ENCODE results near the gene WSCD1. TPM values are rescaled to one million over a fixed set of nuclear protein-coding genes. Genes with fewer than 3 reads are reported as not detected.

WSCD1 gene
- total RNA-seq, 2 experiments from 2014 or later, result not detected

- no peaks in the 10 kb centered on the region for H3K9me3 Mint-ChIP-seq
- CTCF ChIA-PET, result no interaction called here
- H3K4me1 Mint-ChIP-seq, result no peaks in the 10 kb centered on the region
- H3K36me3 Mint-ChIP-seq (ENCODE audit: low read depth), result no peaks in the 10 kb centered on the region
- DNase-seq, result no peak
- no peak overlapping the region for H3K4me3 Mint-ChIP-seq
- peaks cover 5% of the 10 kb centered on the region for H3K27me3 Mint-ChIP-seq
- POLR2A ChIA-PET, result no interaction called here
- no peak overlapping the region for H3K27ac Mint-ChIP-seq
Observed at GRCh38 chr17:6046431-6046830, 23.7 kb upstream of the WSCD1 start.

GRCh38 chr17:6046931-6047330 is 23.2 kb upstream of the WSCD1 start:
- no peaks in the 10 kb centered on the region for H3K36me3 Mint-ChIP-seq (ENCODE audit: low read depth)
- no peaks in the 10 kb centered on the region for H3K4me1 Mint-ChIP-seq
- no peak overlapping the region for H3K4me3 Mint-ChIP-seq
- ChIA-PET POLR2A (no interaction called here), CTCF (no interaction called here)
- DNase-seq, result no peak
- H3K27ac Mint-ChIP-seq, result no peak overlapping the region
- H3K9me3 Mint-ChIP-seq, result no peaks in the 10 kb centered on the region
- H3K27me3 Mint-ChIP-seq, result peaks cover 5% of the 10 kb centered on the region

GRCh38 chr17:6047966-6048365 is 22.2 kb upstream of the WSCD1 start:
- ChIA-PET POLR2A (no interaction called here), CTCF (no interaction called here)
- Mint-ChIP-seq H3K27ac (no peak overlapping the region), H3K4me3 (no peak overlapping the region), H3K27me3 (peaks cover 9% of the 10 kb centered on the region), H3K9me3 (no peaks in the 10 kb centered on the region), H3K36me3 (ENCODE audit: low read depth) (no peaks in the 10 kb centered on the region), H3K4me1 (no peaks in the 10 kb centered on the region)
- no peak for DNase-seq

- H3K9me3 Mint-ChIP-seq, result no peaks in the 10 kb centered on the region
- no peaks in the 10 kb centered on the region for H3K4me1 Mint-ChIP-seq
- POLR2A ChIA-PET, result no interaction called here
- peaks cover 7% of the 10 kb centered on the region for H3K27me3 Mint-ChIP-seq
- DNase-seq, result no peak
- no peak overlapping the region for H3K27ac Mint-ChIP-seq
- H3K4me3 Mint-ChIP-seq, result no peak overlapping the region
- H3K36me3 Mint-ChIP-seq (ENCODE audit: low read depth), result no peaks in the 10 kb centered on the region
- CTCF ChIA-PET, result no interaction called here
Observed at GRCh38 chr17:6048486-6048885, 21.7 kb upstream of the WSCD1 start.

GRCh38 chr17:6052926-6053325 is 17.3 kb upstream of the WSCD1 start:
- no peaks in the 10 kb centered on the region for H3K4me1 Mint-ChIP-seq
- no peak overlapping the region for H3K4me3 Mint-ChIP-seq
- CTCF ChIA-PET, result no interaction called here

GRCh38 chr17:6054372-6054771 is 15.8 kb upstream of the WSCD1 start:
- H3K4me3 Mint-ChIP-seq, result no peak overlapping the region
- DNase-seq, result no peak
- ChIA-PET CTCF (no interaction called here), POLR2A (no interaction called here)
- no peaks in the 10 kb centered on the region for H3K4me1 Mint-ChIP-seq
- H3K27me3 Mint-ChIP-seq, result peaks cover 7% of the 10 kb centered on the region
- H3K36me3 Mint-ChIP-seq (ENCODE audit: low read depth), result no peaks in the 10 kb centered on the region
- no peak overlapping the region for H3K27ac Mint-ChIP-seq
- no peaks in the 10 kb centered on the region for H3K9me3 Mint-ChIP-seq

More at GRCh38 chr17:6052926-6053325, 17.3 kb upstream of the WSCD1 start:
- DNase-seq, result no peak
- POLR2A ChIA-PET, result no interaction called here
- Mint-ChIP-seq H3K9me3 (no peaks in the 10 kb centered on the region), H3K36me3 (ENCODE audit: low read depth) (no peaks in the 10 kb centered on the region), H3K27ac (no peak overlapping the region), H3K27me3 (peaks cover 7% of the 10 kb centered on the region)

- Mint-ChIP-seq H3K27me3 (peaks cover 5% of the 10 kb centered on the region), H3K36me3 (ENCODE audit: low read depth) (no peaks in the 10 kb centered on the region), H3K4me1 (no peaks in the 10 kb centered on the region), H3K4me3 (no peak overlapping the region), H3K9me3 (no peaks in the 10 kb centered on the region), H3K27ac (no peak overlapping the region)
- POLR2A ChIA-PET, result no interaction called here
- DNase-seq, result no peak
- CTCF ChIA-PET, result no interaction called here
Observed at GRCh38 chr17:6056104-6056503, 14.1 kb upstream of the WSCD1 start.

GRCh38 chr17:6057562-6057961 is 12.6 kb upstream of the WSCD1 start:
- Mint-ChIP-seq H3K36me3 (ENCODE audit: low read depth) (no peaks in the 10 kb centered on the region), H3K27me3 (peaks cover 2% of the 10 kb centered on the region), H3K27ac (no peak overlapping the region), H3K4me3 (no peak overlapping the region), H3K4me1 (no peaks in the 10 kb centered on the region), H3K9me3 (no peaks in the 10 kb centered on the region)
- ChIA-PET POLR2A (no interaction called here), CTCF (no interaction called here)
- no peak for DNase-seq

GRCh38 chr17:6059406-6059805 is 10.8 kb upstream of the WSCD1 start:
- Mint-ChIP-seq H3K36me3 (ENCODE audit: low read depth) (no peaks in the 10 kb centered on the region), H3K9me3 (no peaks in the 10 kb centered on the region), H3K27ac (no peak overlapping the region), H3K4me3 (no peak overlapping the region), H3K27me3 (peaks cover 11% of the 10 kb centered on the region), H3K4me1 (no peaks in the 10 kb centered on the region)
- ChIA-PET POLR2A (no interaction called here), CTCF (no interaction called here)
- no peak for DNase-seq

GRCh38 chr17:6061290-6061689 is 8.9 kb upstream of the WSCD1 start:
- H3K9me3 Mint-ChIP-seq, result no peaks in the 10 kb centered on the region
- CTCF ChIA-PET, result no interaction called here
- no peaks in the 10 kb centered on the region for H3K36me3 Mint-ChIP-seq (ENCODE audit: low read depth)
- no peak overlapping the region for H3K27ac Mint-ChIP-seq
- H3K27me3 Mint-ChIP-seq, result peaks cover 18% of the 10 kb centered on the region
- no peak for DNase-seq
- POLR2A ChIA-PET, result no interaction called here
- no peaks in the 10 kb centered on the region for H3K4me1 Mint-ChIP-seq
- no peak overlapping the region for H3K4me3 Mint-ChIP-seq

- no peak for DNase-seq
- POLR2A ChIA-PET, result no interaction called here
- Mint-ChIP-seq H3K4me1 (peaks cover 7% of the 10 kb centered on the region), H3K4me3 (no peak overlapping the region), H3K36me3 (ENCODE audit: low read depth) (peaks cover 4% of the 10 kb centered on the region), H3K9me3 (no peaks in the 10 kb centered on the region), H3K27me3 (peaks cover 45% of the 10 kb centered on the region), H3K27ac (no peak overlapping the region)
- CTCF ChIA-PET, result no interaction called here
Observed at GRCh38 chr17:6064868-6065267, 5.3 kb upstream of the WSCD1 start.

GRCh38 chr17:6065351-6065750 is 4.8 kb upstream of the WSCD1 start:
- no peak overlapping the region for H3K27ac Mint-ChIP-seq

GRCh38 chr17:6066183-6066948 is 3.8 kb upstream of the WSCD1 start:
- ChIA-PET POLR2A (no interaction called here), CTCF (no interaction called here)
- Mint-ChIP-seq H3K27ac (no peak overlapping the region), H3K36me3 (ENCODE audit: low read depth) (peaks cover 5% of the 10 kb centered on the region), H3K27me3 (peaks cover 51% of the 10 kb centered on the region), H3K9me3 (no peaks in the 10 kb centered on the region), H3K4me1 (peaks cover 8% of the 10 kb centered on the region), H3K4me3 (no peak overlapping the region)
- DNase-seq, result no peak

More at GRCh38 chr17:6065351-6065750, 4.8 kb upstream of the WSCD1 start:
- peaks cover 5% of the 10 kb centered on the region for H3K36me3 Mint-ChIP-seq (ENCODE audit: low read depth)
- H3K4me1 Mint-ChIP-seq, result peaks cover 8% of the 10 kb centered on the region
- H3K4me3 Mint-ChIP-seq, result no peak overlapping the region
- POLR2A ChIA-PET, result no interaction called here
- no peaks in the 10 kb centered on the region for H3K9me3 Mint-ChIP-seq
- DNase-seq, result no peak
- CTCF ChIA-PET, result no interaction called here
- H3K27me3 Mint-ChIP-seq, result peaks cover 46% of the 10 kb centered on the region

GRCh38 chr17:6067060-6067459 is 3.1 kb upstream of the WSCD1 start:
- Mint-ChIP-seq H3K4me1 (peaks cover 8% of the 10 kb centered on the region), H3K9me3 (no peaks in the 10 kb centered on the region), H3K27ac (no peak overlapping the region), H3K36me3 (ENCODE audit: low read depth) (peaks cover 5% of the 10 kb centered on the region), H3K27me3 (peaks cover 58% of the 10 kb centered on the region), H3K4me3 (no peak overlapping the region)
- ChIA-PET CTCF (no interaction called here), POLR2A (no interaction called here)
- no peak for DNase-seq

All from activated CD4-positive, alpha-beta memory T cell treated with anti-CD3 and anti-CD28 coated beads, Interleukin-2, amount 10 ng/mL, durations not matched to agents 7 days and 5 days (primary cell).